Measurements from ENCODE around the gene LETM1. TPM values are rescaled to one million over a fixed set of nuclear protein-coding genes. Genes with fewer than 3 reads are reported as not detected.

LETM1 gene
- total RNA-seq, 4 donors from 2014 or later, result 93.3 to 151 (median 121) TPM

- TF ChIP-seq CTCF (IDR thresholded peaks at IDR 0.05) (no peak), POLR2A (IDR thresholded peaks at IDR 0.05) (no peak)
- no peak overlapping the region for H3K27ac ChIP-seq
- peaks cover 0 to 14% of the 10 kb centered on the region in 2 donors for H3K27me3 ChIP-seq
- no peaks in the 10 kb centered on the region for H3K9me3 ChIP-seq
- DNase-seq, result peak in 1 of 3 donors; percentile 58
- H3K4me3 ChIP-seq, result peak overlapping the region in 2 of 4 donors; percentile 28 to 35
- H3K36me3 ChIP-seq, result no peaks in the 10 kb centered on the region
- peaks cover 0 to 24% (median 10%) of the 10 kb centered on the region in 4 donors for H3K4me1 ChIP-seq
Observed at GRCh38 chr4:1763550-1764080, 92.3 kb downstream of the LETM1 start.

GRCh38 chr4:1763070-1763549 is 92.8 kb downstream of the LETM1 start:
- Histone ChIP-seq H3K27me3 (peaks cover 0 to 9% of the 10 kb centered on the region in 2 donors), H3K36me3 (no peaks in the 10 kb centered on the region), H3K4me3 (peak overlapping the region in 2 of 4 donors; percentile 28 to 35), H3K4me1 (peaks cover 0 to 24% (median 10%) of the 10 kb centered on the region in 4 donors), H3K9me3 (no peaks in the 10 kb centered on the region), H3K27ac (no peak overlapping the region)
- no peak for TF ChIP-seq POLR2A (IDR thresholded peaks at IDR 0.05)
- TF ChIP-seq CTCF (IDR thresholded peaks at IDR 0.05), result no peak
- no peak for DNase-seq

DNA sequence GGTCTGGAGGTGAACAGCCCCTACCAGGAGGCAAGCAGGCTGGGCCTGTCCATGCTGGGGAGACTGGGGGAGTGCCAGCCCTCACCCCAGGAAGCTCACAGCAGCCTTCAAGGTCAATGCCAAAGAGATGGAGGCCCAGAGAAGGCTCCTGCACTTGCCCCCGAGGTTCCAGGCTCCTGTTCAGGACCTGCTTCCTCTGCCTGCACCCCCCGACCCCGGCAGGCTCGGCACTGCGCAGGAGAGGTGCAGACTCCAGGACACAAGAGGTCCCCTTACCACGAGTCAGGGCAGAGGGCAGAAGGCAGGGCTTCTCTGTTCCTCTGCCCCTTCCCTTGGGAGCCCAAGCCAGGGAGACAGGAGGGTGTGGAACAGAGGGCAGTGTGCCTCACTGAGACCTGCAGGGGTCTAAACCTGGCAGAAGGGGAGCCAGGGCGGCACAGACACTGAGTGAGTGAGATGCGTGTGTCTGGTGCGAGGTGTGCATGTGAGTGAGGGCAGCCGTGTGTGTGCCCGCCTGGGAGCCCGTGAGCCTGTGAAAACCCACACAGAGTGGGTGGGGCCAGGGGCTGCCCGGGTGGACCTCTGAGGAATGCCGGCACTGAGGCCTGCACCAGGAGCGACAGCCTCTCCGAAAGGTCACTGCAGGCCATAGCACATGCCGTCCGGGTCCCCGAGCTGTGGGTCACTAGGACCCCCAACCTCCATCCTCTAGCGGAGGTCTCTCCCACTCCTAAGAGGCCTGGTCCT is 93.5 kb downstream of the LETM1 start:
- DNase-seq, result no peak
- Histone ChIP-seq H3K36me3 (no peaks in the 10 kb centered on the region), H3K27me3 (peaks cover 0 to 8% of the 10 kb centered on the region in 2 donors)

More for the DNA sequence above, 93.5 kb downstream of the LETM1 start:
- no peaks in the 10 kb centered on the region for H3K9me3 ChIP-seq
- no peak overlapping the region for H3K27ac ChIP-seq
- TF ChIP-seq POLR2A (IDR thresholded peaks at IDR 0.05) (no peak), CTCF (IDR thresholded peaks at IDR 0.05) (no peak)
- peaks cover 0 to 24% (median 7%) of the 10 kb centered on the region in 4 donors for H3K4me1 ChIP-seq
- no peak overlapping the region for H3K4me3 ChIP-seq

Other genes with a start within 250 kb of the LETM1 start
- 1 to 10 TPM in 3 of 4 donors, not detected in 1; 1.5 to 8.3 (median 1.8) TPM for gene FAM53A, start 171.8 kb downstream of the LETM1 start, total RNA-seq
- gene SLBP, start 143.8 kb downstream of the LETM1 start, total RNA-seq, result 10 to 100 TPM; 18.4 to 86.6 (median 26.2) TPM
- 100 to 1,000 TPM in 1 of 4 donors, 10 to 100 TPM in 3; 28.9 to 106 (median 67.1) TPM for gene TMEM129, start 134.8 kb downstream of the LETM1 start, total RNA-seq
- 100 to 1,000 TPM in 1 of 4 donors, 10 to 100 TPM in 3; 19.1 to 138 (median 28.0) TPM for gene TACC3, start 134.6 kb downstream of the LETM1 start, total RNA-seq
- 100 to 1,000 TPM in 2 of 4 donors, 10 to 100 TPM in 2; 45.4 to 168 (median 92.4) TPM for gene FGFR3, start 62.9 kb downstream of the LETM1 start, total RNA-seq
- gene NSD2, start 15.2 kb upstream of the LETM1 start, total RNA-seq, result 100 to 1,000 TPM in 2 of 4 donors, 10 to 100 TPM in 2; 56.0 to 255 (median 98.9) TPM
- gene NELFA, start 152.8 kb upstream of the LETM1 start, total RNA-seq, result 10 to 100 TPM; 27.7 to 56.9 (median 42.8) TPM
- gene NAT8L, start 203.2 kb upstream of the LETM1 start, total RNA-seq, result under 1 TPM in 1 of 4 donors, not detected in 3; 0.27 TPM